Ovary (tissue), 9 donors: ENCODE measurements around the gene TRIOBP. TPM values are rescaled to one million over a fixed set of nuclear protein-coding genes. Genes with fewer than 3 reads are reported as not detected.

Source experiments
- DNase-seq, 5 donors: peaks; one replicate each; pipeline ENCODE4 v3.0.0-alpha.2; 2019 to 2020
- H3K27ac ChIP-seq, 2 donors: fragments of 200-600 bp; one replicate each; pipeline versions ENCODE4 v1.5.1 to v1.8.0; 2019 to 2022
- H3K27me3 ChIP-seq: fragments of 200-600 bp; one replicate; pipeline ENCODE4 v1.8.0; 2022
- H3K36me3 ChIP-seq: fragments of 200-600 bp; sonication (generic); one replicate; pipeline ENCODE4 v1.5.1; 2019
- H3K4me1 ChIP-seq: one replicate; pipeline ENCODE4 v1.8.1; 2013; ENCODE audit warnings: mild to moderate bottlenecking, moderate library complexity; ENCODE audit not compliant: insufficient read depth
- H3K4me3 ChIP-seq: fragments of 200-600 bp; sonication (generic); one replicate; pipeline ENCODE4 v1.5.1; 2017
- H3K9me3 ChIP-seq, 2 donors: fragments of 200-600 bp in 1 of 2; sonication (generic) in 1 of 2; one replicate each; pipeline versions ENCODE4 v1.5.1 to v1.8.1; 2013 to 2019; ENCODE audit warnings: mild to moderate bottlenecking in 1 of 2, moderate library complexity in 1 of 2
- CTCF ChIP-seq, 3 donors: fragments of 450-650 bp in 2 of 3; fragments of 200-600 bp in 1 of 3; IDR thresholded peaks; one replicate each; pipeline versions ENCODE4 v1.5.1 to v1.8.0; 2016 to 2022; ENCODE audit warnings: antibody characterized with exemption in 3 of 3, mild to moderate bottlenecking in 1 of 3
- EP300 ChIP-seq: sonication (generic); formaldehyde crosslinking; IDR thresholded peaks from one replicate; pipeline ENCODE4 v1.6.1; 2017; ENCODE audit warnings: antibody characterized with exemption
- POLR2A ChIP-seq: fragments of 450-650 bp; IDR thresholded peaks from one replicate; pipeline ENCODE4 v1.6.1; 2017; ENCODE audit warnings: antibody characterized with exemption, mild to moderate bottlenecking, moderate library complexity
- WGBS, 3 donors: extraction: QIAGEN DNeasy Blood & Tissue Kit in 1 of 3; methylation state at CpG; one replicate each; pipeline versions ENCODE4 v1.1.5 to v1.1.7; 2013 to 2017; 5-methylcytosine and 5-hydroxymethylcytosine counted together
- intact Hi-C, 4 donors: fragments of 100-400 bp; cut with DNase I; formaldehyde crosslinking; loops; one replicate each; pipeline versions ENCODE4 v1.11.0 to v1.15.1; 2022 to 2023
- polyA plus RNA-seq, 2 donors: library from polyadenylated mRNA; stranded (reverse); fragments of 200-250 nt in 1 of 2; fragments of 350-450 nt in 1 of 2; fragmentation: Illumina TruSeq in 1 of 2; extraction: RNeasy Lipid Tissue Mini Kit (QIAGEN cat#74804) in 1 of 2; gene quantifications; one replicate each; pipeline ENCODE4 v1.2.3, GENCODE V29; 2013 to 2014
- total RNA-seq, 7 donors: library from RNA; depleted of rRNA in 2 of 7; stranded (reverse); fragments of >200 nt in 2 of 7; fragmentation: NEBNext Ultra II Directional in 3 of 7; extraction: Animal tissue kit (Norgen Biotek cat#: 25700) in 3 of 7; gene quantifications; one replicate each; pipeline versions ENCODE4 v1.1.0 to v1.2.4, GENCODE V29; 2016 to 2023
- donor health status: DM: no; HTN: no; CAD: no; lungs with moderate emphysema.
- donor health status: DM: no; HTN: no; CAD: no.
- donor health status: Bipolar disorder and iron deficiency.
- donor health status: DM: yes; HTN: yes; CAD: no.
- donor health status: DM: no; HTN: no; CAD: no.
- donor health status: DM: yes; HTN: yes; CAD: no.

TRIOBP gene
- total and polyA plus RNA-seq, 9 donors: 19.5 to 175 (median 86.8) TPM

GRCh38 chr22:37672920-37673455 lies 23.9 kb upstream of the TRIOBP start:
- Histone ChIP-seq H3K4me3 (no peak overlapping the region), H3K27me3 (no peaks in the 10 kb centered on the region), H3K27ac (peak overlapping the region in 1 of 2 donors; percentile 94), H3K9me3 (no peaks in the 10 kb centered on the region), H3K36me3 (no peaks in the 10 kb centered on the region), H3K4me1 (peaks cover 8% of the 10 kb centered on the region)
- 72 to 78% (median 74%) methylated on average over 11 of the region's 11 CpGs for WGBS, 3 donors
- TF ChIP-seq POLR2A (no peak), CTCF (IDR thresholded peaks at IDR 0.05) (no peak), EP300 (no peak)
- peak in 1 of 5 donors; percentile 22 for DNase-seq
- intact Hi-C loops: loop anchor here in 2 of 4 donors (5.0 to 10.0 kb wide), 2 partner anchors 48 to 51 kb away; no protein-coding TSS in a partner anchor

DNA sequence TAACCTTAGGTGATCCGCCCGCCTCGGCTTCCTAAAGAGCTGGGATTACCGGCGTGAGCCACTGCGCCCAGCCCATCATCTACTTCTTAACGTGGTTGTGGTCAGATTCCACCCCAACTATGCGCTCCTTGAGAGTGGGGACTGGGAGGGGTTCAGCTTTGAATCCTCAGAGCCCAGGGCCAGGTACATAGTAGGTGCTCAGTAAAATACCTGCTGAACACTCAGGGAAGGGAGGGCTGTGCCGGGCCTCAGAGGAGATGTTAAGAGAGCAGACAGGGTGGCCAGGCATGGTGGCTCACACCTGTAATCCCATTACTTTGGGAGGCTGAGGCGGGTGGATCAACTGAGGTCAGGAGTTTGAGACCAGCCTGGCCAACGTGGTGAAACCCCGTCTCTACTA lies 22.6 kb upstream of the TRIOBP start:
- DNase-seq: no peak

GRCh38 chr22:37674951-37675929 lies 21.6 kb upstream of the TRIOBP start, which contains the start of gene LGALS1:
Gene LGALS1 (plus strand): TSS chr22:37675636. CDS start chr22:37675703, 67 bp downstream.
- TF ChIP-seq CTCF (IDR thresholded peaks at IDR 0.05) (peak in 1 of 3 donors; percentile 29), POLR2A (peak; percentile 68), EP300 (peak; percentile 53)
- 1 to 2% (median 1%) methylated on average over 34 of the region's 34 CpGs for WGBS, 3 donors
- Histone ChIP-seq H3K27me3 (no peaks in the 10 kb centered on the region), H3K4me3 (peak within 1 kb of the TSS; percentile 58), H3K27ac (peak within 1 kb of the TSS; percentile 47 to 94), H3K9me3 (no peaks in the 10 kb centered on the region), H3K4me1 (peaks cover 8% of the 10 kb centered on the region), H3K36me3 (no peaks in the 10 kb centered on the region)
- peak; percentile 99 to 100 (median 99) for DNase-seq
- intact Hi-C loops: loop anchor here in 2 of 4 donors (2.0 to 10.0 kb wide), 5 partner anchors 16 to 72 kb away; partner anchors contain the start of gene PDXP (in 1 of the 2)

More for the DNA sequence above, 22.6 kb upstream of the TRIOBP start:
- WGBS, 3 donors: 76 to 82% (median 77%) methylated on average over 12 of the region's 12 CpGs
- no peaks in the 10 kb centered on the region for H3K36me3 ChIP-seq
- H3K27ac ChIP-seq: peak overlapping the region; percentile 1 to 94
- peaks cover 8% of the 10 kb centered on the region for H3K4me1 ChIP-seq
- H3K9me3 ChIP-seq: no peaks in the 10 kb centered on the region
- intact Hi-C loops: loop anchor here in 2 of 4 donors (2.0 to 10.0 kb wide), 3 partner anchors 15 to 52 kb away; partner anchors contain the start of gene PDXP (in 1 of the 2)
- no peaks in the 10 kb centered on the region for H3K27me3 ChIP-seq
- no peak overlapping the region for H3K4me3 ChIP-seq
- no peak for TF ChIP-seq EP300
- no peak for TF ChIP-seq POLR2A
- TF ChIP-seq CTCF (IDR thresholded peaks at IDR 0.05): no peak
